Activated CD8-positive, alpha-beta memory T cell treated with anti-CD3 and anti-CD28 coated beads for 4 hours (primary cell): ENCODE measurements around the gene CDH8.
"Not testable (repeated sequence)": the region's sequence is repeated elsewhere in the genome, so short reads cannot be mapped to it uniquely, and the experiment has no call there.

ENCODE experiments used
- DNase-seq, 2 donors: peaks; one replicate each; pipeline ENCODE4 v3.0.0-alpha.2; 2020; ENCODE audit warnings: low read depth in 2 of 2

The CDH8 gene

DNA sequence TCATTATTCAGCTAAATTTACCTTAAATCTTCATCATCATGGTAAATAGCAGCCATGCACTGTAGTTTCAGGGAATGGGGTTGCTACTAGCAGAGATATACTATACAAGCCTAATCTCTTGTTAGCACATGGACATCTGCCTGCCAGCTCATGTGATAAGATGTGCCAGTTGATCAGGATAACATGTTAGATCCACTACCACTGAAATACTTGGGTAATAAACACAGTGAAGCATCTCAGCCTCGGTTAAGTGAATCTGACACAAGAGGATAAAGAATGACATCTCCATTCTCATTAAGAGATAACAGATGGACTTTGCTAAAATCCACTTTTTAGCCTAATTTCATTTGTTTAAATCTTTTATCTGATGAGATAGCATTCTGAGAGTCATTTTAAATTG lies 256.1 kb downstream of the CDH8 start:
- DNase-seq, result no peak

DNA sequence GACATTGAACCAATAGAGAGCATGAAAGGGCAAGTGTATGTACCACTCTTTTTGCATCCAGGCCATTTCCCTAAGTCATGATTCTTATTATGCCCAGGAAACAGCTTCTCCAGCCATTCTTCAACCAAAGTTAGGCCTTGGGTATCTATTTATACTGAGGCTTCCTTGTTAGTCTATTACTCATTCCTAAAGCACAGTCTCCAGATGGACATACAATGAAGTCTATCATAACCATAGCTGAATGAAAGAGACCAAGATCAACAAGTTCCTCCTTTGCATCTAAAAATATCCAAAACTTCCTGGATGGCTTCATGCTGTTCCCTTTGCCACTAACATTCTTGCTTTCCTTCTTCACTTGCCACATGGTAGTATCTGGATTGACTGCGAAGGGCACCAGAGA lies 265.9 kb downstream of the CDH8 start:
- DNase-seq, result no peak

DNA sequence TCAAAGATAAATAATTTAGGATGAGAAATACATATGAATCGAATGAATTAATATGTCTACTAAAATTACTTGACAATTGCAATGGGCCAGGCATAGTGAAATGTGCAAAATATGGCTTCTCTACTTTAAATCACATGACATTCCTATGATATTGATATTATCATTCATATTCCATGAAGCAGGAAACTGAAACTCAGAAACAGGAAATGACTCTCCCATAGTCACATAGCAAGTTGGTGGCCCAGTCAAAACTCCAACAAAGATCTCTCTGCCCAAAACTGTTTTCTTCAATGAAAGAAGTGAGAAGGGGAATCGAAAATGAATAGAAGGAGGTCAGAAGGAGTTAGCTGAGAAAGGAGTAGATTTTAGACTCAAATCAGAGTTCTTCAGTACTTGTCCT lies 272.2 kb downstream of the CDH8 start:
- DNase-seq, result no peak

- no peak for DNase-seq
Observed at GRCh38 chr16:61763013-61763412, 273.2 kb downstream of the CDH8 start.

DNA sequence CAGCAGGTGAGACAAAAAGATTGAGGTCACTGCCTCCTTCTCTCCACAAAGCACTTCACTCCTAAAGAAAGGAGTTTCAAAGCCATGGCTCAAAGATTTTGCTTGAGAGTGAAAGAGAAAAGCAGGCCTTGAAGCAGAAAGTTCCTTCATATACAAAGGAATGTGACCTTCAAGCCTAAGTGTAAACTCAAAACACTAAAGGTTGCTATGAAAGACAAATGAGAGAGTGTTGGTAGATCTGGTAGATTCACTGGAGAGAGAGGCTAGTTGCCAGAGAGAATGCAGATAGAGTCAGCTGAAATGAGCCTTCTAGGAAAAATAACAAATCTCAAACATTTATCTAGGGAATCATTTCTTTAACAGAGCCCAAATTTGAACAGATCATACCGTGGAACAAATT lies 305.2 kb downstream of the CDH8 start:
- DNase-seq, result no peak

- DNase-seq, result no peak
Observed at GRCh38 chr16:61726701-61727100, 309.5 kb downstream of the CDH8 start.

- DNase-seq, result no peak
Observed at GRCh38 chr16:61726125-61726524, 310.1 kb downstream of the CDH8 start.

- DNase-seq, result no peak
Observed at GRCh38 chr16:61721544-61721943, 314.7 kb downstream of the CDH8 start.

DNA sequence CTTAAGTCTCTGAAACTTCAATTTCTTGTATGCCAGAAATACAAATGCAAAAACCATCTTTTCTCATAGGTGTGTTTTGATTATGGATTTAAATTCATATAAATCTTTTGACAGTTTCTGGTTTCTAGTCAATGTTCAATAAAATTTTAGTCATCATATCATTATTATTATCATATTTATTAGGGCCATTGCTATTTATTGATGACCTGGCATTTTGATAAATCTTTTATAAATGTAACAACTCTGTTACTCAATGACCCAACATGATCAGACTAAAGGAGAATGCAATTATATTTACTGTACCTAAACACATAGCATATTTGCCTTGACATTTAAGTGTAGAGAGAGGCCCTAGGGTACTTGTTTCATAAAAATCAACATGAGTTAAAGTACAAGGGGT lies 320.8 kb downstream of the CDH8 start:
- DNase-seq, result no peak

- DNase-seq, result no peak
Observed at GRCh38 chr16:61713787-61714186, 322.5 kb downstream of the CDH8 start.

- not testable (repeated sequence) for DNase-seq
Observed at GRCh38 chr16:61699640-61700039, 336.6 kb downstream of the CDH8 start.

DNA sequence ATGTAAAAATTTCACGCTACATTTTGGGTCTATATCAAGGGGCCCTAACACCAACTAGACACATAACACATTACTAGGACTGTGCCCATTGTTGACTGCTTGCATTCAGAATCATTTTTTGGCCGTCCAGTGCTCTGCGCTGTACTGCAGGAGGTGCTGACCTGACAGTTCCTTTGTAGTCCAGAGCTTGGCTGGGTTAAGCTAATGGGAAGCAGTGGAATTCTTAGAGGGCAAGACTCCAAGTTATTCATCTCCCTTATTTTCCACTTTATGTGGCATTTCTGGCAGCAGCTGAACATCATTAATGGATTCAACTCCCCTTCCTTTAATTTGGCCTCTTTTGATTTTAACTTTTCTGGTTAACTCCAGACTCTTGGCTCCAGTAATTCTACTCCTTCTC lies 351.7 kb downstream of the CDH8 start:
- no peak for DNase-seq

DNA sequence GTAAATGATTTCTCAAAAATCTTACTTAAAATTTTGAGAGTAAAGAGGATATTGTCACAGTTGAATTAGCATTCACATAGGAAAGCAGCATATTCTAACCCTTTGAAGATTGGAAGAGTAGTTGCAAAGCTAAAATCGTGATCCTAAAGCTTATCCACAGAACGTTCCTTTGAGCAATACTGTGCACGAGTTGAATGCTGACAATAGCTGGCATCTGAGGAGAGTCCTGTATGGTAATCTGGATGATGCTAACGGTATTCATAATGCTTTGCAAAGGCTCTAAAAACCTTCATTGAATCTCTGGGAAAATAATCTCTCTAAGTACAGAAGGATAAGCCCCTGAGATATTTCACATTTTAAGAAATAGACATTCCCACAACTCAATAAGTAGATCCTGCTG lies 354.6 kb downstream of the CDH8 start:
- no peak for DNase-seq

DNA sequence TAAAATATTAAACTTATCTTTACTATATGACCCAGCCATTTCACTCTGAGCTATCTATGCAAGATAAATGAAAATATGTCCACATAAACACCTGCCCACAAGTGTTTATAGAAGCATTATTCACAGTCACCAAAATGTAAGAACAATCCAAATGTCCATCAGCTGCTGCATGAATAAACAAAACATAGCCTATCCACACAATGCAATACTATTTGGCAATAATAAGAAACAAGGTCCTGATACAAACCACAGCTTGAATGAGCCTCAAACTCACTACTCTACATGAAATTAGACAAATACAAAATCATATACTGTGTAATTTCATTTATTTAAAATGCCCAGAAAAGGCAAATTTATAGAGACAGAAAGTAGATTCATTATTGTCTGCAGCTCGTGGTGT lies 355.1 kb downstream of the CDH8 start:
- DNase-seq, result no peak

- DNase-seq, result no peak
Observed at GRCh38 chr16:61678182-61678581, 358.1 kb downstream of the CDH8 start.

- DNase-seq, result no peak
Observed at GRCh38 chr16:61677776-61678175, 358.5 kb downstream of the CDH8 start.

DNA sequence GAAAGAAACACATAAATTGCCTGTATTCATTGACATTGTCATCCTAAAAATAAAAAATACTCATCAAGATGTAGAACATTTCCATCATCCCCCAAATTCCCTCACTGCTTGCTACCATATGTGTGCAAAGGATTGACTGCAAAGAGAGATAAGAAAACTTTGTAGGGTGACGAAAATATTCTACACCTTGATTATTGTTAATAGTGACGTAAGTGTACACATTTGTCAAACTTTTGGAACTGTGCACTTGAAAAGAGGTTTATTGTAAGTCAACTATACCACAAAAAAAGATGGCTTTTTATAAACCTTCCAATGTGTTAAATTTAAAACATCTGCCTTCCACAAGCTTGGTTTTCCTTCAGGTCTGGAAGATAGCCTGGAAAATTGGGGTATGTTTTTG lies 359.5 kb downstream of the CDH8 start:
- DNase-seq, result no peak

GRCh38 chr16:61671161-61671560 lies 365.1 kb downstream of the CDH8 start:
- DNase-seq, result no peak

DNA sequence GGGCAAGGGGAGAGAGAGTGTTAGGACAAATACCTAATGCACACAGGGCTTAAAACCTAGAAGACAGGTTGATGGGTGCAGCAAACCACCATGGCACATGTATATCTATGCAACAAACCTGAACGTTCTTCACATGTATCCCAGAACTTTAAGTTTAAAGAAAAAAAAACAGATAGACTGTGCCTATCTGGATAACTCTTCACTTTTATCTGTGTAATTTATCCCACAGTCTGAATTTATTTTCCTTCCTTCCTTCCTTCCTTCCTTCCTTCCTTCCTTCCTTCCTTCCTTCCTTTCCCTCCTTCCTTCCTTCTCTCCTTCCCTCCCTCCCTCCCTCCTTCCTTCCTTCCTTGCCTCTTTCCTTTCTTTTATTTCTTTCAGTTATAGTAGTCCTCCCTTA lies 370.7 kb downstream of the CDH8 start:
- no peak for DNase-seq

- no peak for DNase-seq
Observed at GRCh38 chr16:61659936-61660335, 376.3 kb downstream of the CDH8 start.

GRCh38 chr16:61654962-61655361 lies 381.3 kb downstream of the CDH8 start:
- DNase-seq, result no peak

- DNase-seq, result no peak
Observed at GRCh38 chr16:61653544-61653943, 382.7 kb downstream of the CDH8 start.

DNA sequence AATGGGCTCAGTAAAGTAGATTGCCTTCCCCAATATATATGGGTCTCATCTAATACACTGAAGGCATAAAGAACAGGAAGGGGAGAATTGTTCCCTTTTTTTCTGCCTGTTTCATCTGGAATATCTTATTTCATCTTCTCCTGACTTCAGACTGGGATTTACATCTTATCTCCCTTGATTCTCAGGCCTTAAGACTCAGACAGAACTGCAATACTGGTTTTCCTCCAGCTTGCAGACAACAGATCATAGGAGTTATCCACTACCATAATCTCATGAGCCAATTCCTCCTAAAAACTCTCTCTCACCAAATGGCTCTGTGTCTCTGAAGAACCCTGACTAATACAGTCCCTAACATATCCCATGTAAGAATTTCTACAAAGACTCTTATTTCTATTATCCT lies 390.7 kb downstream of the CDH8 start:
- DNase-seq, result no peak

DNA sequence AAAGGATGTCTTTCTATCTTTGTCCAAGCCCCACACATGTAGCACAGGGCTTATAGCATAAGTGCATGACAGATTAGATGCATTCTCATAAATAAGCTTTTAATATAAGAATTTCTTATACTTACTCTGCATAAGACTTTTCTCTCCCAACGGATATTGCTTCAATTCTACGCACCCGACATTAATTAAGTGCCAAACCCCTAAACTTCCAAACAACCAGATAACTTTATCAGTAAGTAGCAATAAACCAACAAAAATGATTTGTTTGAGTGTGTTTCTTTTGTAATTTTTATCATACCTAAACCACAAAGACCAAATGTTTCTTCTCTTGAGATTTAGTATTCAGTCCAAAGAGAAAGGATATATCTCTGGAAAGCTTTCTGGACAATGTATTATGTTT lies 391.5 kb downstream of the CDH8 start:
- DNase-seq, result no peak

- DNase-seq, result no peak
Observed at GRCh38 chr16:61617219-61617783, 418.9 kb downstream of the CDH8 start.
